HG02884 (cell line): Measurements from ENCODE around the gene MBNL1.
A peak's percentile ranks its signal among the peaks of the same experiment; 100 is the strongest.
"Not testable (repeated sequence)": the region's sequence is repeated elsewhere in the genome, so short reads cannot be mapped to it uniquely, and the experiment has no call there.

Source experiments
- ATAC-seq: cut with Tn5 transposase; IDR thresholded peaks from one replicate; pipeline ENCODE4 v1.9.1; 2021; ENCODE audit warnings: mild to moderate bottlenecking, moderate library complexity; ENCODE audit not compliant: unreplicated experiment

MBNL1 gene

DNA sequence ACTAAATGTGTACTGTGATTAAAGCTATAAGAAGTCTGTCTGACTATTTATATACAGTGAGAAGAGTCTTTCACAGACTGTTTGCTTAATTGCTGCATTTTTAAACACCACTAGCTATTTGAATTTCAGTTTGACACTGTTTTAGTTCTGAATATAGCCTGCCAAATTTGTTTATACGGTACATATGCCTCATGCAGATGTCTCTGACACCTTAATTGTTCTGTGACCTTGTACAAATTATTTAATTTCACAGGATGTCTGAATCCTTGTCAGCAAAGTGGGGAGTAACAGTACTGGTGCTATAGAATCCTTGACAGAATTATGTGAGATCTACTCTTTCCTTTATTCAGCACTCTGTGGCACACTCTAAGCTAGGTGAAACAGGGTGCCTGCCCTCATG is 125.5 kb downstream of the MBNL1 start:
- no peak for ATAC-seq

- ATAC-seq, result no peak
Measured at GRCh38 chr3:152395764-152396163, 127.0 kb downstream of the MBNL1 start.

DNA sequence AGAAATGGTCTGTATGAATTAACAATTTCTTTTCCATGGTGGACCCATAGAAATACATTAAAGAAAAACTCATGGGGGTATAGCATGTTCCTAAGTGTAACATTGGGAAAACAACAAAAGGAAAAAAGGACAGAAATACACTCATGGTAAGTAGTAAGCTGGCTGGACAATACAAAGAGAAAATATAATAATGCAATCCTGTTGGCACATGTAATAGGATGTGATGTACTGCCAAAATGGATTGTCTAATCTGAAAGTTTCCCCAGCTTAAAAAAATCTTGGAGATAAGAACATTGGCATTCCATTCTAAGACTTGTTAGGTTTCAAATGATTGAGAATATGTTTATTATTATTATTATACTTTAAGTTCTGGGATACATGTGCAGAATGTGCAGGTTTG is 128.1 kb downstream of the MBNL1 start:
- ATAC-seq, result no peak

DNA sequence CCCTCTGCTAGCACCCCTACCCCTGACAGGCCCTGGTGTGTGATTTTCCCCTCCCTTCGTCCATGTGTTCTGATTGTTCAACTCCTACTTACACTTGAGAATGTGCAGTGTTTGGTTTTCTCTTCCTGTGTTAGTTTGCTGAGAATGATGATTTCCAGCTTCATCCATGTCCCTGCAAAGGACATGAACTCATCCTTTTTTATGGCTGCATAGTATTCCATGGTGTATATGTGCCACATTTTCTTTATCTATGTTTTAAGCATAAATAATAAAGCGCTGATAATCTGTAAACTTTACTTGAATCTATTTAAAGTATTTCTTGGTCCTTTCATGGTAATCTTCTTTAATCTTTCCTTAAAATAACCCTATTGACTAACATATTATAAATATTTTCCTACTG is 128.6 kb downstream of the MBNL1 start:
- not testable (repeated sequence) for ATAC-seq

DNA sequence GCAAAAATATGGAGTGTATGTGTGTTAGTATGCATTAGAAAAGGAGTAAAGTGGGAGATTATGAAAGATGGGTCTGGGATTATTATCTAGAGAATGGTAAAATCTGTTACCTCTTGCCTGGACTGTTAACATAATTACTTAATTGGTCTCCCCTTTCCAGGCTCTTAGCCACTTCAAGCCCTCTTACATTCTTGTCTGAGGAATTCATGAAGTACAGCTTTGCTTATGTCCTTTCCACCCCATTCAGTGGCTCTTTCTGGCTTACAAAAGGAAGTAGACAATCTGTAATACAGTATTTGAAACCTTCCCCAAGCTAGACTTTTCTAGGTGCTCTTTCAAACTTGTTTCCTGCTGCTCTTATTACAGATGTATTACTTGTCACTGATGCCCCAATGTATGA is 129.8 kb downstream of the MBNL1 start:
- no peak for ATAC-seq

DNA sequence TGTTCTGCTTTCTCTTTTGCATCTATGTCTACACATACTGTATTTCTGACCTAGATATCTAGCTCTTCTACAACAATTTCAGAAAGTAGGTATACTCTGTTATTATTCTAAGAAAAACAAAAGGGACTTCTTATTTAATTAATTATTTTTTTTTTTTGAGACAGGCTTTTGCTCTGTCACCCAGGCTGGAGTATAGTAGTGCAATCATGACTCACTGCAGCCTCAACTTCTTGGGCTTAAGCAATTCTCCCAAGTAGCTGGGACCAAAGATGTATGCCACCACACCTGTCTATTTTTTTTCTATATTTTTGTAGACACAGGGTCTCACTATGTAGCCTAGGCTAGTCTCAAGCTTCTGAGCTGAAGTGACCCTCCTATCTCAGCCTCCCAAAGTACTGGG is 130.6 kb downstream of the MBNL1 start:
- ATAC-seq, result no peak

DNA sequence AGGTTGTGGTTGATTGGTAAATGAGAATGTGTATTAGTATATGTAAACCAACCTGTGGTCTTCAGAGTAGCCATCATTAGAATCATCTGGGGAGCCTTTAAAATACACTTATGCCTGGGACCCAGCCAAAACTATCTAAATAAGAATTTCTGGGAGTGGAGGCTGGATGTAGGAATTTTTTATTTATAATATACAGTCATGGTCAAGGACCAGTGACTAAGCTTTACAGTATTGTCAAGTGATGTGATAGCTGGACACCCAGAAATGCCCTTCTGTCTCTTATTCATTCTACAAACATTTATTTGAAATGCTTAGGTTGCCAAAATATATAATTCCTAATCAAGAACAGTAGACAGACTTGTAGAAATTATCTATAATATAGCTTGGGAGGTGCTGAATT is 132.2 kb downstream of the MBNL1 start:
- no peak for ATAC-seq

DNA sequence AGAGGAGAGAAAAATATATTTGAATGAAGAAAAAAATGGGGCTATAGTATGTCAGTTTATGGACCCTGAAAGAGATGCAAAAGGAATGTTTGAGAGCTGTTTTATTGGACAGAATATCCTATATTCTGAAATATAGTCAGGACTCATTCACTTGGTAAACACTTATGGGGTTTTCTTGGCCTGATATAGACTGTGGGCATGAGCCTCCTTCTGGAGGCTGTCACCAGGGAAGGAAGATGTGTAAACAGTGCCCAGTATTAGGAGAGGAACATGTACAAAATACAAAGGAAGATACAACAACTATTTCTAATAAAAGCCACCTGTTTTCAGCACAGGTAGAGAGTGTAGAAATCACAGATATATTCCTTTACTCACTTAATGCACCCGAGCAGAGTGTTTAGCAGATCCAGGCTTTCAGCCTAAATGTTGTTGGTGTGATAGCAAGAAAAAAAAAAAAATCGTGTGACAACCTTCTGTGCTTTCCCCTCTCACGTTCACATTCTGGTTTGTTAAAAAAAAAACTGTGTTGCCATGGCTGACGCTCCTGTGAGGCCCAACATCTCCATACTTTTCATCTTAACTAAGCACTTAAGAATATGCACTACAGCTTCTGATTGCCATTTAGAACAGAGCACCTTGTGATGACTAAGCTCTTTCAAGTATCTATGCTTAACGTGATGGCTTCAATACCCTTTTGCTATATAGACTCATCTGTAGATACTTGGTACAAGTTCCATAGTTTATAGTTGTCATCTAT is 134.1 kb downstream of the MBNL1 start:
- ATAC-seq, result peak; percentile 42

GRCh38 chr3:152403632-152404066 is 134.9 kb downstream of the MBNL1 start:
- no peak for ATAC-seq

DNA sequence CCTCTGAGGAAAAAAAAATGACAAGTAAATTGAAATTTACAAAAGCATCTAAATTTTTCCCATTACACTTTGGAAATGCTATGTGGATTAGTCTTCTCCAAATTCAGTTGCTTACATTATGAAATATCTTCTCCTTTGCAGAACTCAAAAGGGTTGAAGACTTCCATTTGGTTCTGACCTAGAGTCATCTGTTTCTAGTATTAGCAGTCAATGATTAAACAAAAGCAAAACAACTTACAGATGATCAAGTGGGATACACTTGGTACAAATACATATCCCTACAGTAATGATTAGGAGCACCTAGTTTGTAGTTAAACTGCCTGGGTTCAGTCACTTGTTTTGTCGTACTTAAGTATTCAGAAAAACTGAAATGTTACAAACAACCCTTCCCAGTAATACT is 136.2 kb downstream of the MBNL1 start:
- ATAC-seq, result no peak

DNA sequence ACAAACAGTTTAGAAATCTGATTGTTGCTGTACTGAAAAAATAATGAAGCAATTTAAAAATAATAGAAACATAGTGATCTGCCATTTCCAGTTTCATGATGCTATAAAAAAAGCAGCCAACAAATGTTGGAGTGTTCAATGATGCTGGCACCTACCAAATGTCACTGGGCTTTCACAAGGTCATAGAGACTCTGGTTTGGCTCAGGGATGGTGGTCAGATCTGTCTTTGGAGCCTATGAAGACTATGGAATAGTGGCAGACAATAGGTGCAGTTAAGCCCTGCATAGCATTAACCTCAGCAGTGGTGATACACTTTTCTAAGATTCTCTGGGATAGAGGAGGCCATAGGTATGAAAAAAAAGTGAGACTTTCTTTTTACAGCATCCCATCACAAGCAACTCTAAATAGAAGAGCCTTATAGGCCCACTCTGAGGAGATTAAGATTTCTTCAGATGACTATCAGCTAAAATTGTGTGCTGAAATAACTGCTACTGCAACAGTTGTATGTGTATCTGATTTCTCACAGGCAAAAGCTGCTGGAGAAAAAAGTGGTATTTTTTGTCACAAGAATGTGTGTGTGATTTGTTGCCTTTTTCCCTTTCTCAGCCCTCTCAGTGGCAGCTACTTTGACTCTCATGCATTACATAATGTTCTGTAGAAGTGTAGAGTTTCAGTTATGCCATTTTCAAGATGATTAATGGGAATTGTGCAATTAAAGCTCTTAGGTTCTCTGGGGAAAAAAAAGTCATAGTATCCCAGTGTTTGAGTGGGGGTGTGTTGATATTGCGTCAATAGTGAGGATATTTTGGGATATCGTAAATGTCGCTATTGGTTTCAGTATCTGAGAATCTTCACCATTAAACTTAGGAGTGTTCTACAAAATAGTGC is 137.4 kb downstream of the MBNL1 start:
- no peak for ATAC-seq

- no peak for ATAC-seq
Measured at GRCh38 chr3:152413240-152413639, 144.5 kb downstream of the MBNL1 start.

GRCh38 chr3:152416808-152417580 is 148.3 kb downstream of the MBNL1 start:
- no peak for ATAC-seq

DNA sequence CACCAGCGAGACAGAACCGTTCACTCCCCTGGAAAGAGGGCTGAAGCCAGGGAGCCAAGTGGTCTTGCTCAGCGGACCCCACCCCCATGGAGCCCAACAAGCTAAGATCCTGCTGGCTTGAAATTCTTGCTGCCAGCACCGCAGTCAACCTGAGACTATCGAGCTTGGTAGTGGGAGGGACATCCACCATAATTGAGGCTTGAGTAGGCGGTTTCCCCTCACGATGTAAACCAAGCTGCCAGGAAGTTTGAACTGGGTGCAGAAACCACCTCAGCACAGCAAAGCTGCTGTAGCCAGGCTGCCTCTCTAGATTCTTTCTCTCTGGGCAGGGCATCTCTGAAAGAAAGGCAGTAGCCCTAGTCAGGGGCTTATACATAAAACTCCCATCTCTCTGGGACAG is 151.0 kb downstream of the MBNL1 start:
- no peak for ATAC-seq

- ATAC-seq, result no peak
Measured at GRCh38 chr3:152421162-152421561, 152.4 kb downstream of the MBNL1 start.

GRCh38 chr3:152426393-152426792 is 157.7 kb downstream of the MBNL1 start:
- ATAC-seq, result no peak

DNA sequence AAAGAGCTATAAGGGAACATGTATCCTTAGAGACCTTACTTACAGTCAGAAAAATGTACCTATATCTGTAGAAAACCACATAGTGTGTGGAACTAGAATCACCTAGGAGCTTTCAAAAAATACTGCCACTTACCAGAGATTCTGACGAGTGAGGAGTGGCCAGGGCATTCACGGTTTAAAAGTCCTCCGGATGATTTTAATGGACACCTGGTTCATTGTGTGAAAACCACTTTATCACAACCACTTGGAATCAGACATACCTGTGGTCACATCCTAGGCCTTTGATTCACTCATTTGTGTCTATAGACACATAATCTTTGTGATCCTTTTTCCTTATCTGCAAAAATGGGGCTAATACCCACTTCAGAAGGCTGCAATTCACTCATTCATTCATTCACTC is 159.8 kb downstream of the MBNL1 start:
- ATAC-seq, result no peak

DNA sequence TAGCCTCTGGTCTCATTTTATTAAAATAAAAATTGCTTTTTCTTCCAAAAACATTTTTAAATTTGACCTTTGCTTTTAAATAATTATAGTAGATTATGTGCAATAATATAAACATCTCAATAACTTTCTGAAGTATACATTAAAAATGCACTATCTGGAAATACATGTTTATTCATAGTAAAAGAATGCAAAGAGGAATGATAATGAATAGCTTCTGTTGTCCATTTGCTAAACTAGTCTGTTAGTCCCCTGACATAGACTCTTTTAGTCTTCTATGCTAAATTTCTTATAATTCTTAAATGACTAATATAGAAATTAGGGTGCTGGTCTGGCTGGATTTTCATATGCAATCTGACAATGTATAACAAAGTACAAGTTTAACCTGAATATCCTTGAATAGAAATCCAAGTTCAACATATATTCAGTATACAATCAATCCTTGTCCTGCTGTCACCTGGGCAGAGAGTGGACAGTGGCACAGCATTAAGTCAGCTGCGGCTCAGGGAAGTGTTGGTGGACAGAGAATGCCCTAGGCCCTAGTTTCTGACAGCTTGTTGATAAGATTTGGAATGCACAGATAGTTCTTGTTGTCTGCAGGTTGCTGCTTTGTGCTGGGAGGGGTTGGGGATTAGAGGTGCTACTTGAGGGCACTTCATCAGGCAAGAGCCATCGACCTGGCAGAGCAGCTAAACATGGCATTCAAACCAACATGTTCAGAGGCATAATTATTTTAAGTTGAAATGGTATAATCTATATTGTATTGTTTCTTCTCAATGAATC is 161.7 kb downstream of the MBNL1 start:
- ATAC-seq, result no peak

DNA sequence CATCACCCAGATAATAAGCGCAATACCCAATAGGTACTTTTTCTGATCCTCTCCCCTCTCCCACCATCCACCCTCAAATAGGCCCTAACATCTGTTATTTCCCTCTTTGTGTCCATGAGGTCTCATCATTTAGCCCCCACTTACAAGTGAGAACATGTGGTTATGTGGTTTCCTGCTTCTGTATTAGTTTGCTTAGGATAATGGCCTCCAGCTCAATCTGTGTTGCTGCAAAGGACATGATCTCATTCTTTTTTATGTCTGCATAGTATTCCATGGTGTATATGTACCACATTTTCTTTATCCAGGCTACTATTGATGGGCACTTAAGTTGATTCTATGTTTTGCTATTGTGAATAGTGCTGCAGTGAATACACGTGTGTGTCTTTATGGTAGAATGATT is 165.4 kb downstream of the MBNL1 start:
- ATAC-seq, result no peak

- ATAC-seq, result not testable (repeated sequence)
Measured at GRCh38 chr3:152435210-152435609, 166.5 kb downstream of the MBNL1 start.
